LNCAP (cell line): ENCODE data around the gene SH3BP4.

Experiments used
- TF ChIP-seq, protein P1 (sequence below): fragments of 450-650 bp; IDR thresholded peaks from 2 replicates; pipeline ENCODE4 v1.5.1; 2017; ENCODE audit warnings: mild to moderate bottlenecking

SH3BP4 gene

DNA sequence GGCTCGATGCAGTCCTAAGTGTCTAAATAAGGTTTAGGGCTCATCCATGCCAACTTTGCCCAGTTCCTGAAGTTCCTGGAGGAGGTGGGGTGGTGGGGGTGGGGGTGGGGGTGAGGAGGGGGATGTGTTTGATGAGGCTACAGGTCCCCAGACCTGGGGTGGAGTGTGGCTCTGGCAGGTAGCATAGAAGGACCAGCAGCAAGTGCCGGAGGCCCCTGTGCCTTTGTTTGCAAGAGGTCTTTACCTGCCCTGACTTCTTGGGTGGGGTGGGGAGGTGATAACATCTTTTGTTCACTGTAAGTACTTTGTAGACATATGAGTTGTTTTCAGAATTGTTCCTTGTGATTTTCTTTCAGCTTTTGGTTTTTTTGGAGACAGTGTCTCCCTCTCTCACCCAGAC is 10.0 kb downstream of the SH3BP4 start:
- TF ChIP-seq, protein P1, sequence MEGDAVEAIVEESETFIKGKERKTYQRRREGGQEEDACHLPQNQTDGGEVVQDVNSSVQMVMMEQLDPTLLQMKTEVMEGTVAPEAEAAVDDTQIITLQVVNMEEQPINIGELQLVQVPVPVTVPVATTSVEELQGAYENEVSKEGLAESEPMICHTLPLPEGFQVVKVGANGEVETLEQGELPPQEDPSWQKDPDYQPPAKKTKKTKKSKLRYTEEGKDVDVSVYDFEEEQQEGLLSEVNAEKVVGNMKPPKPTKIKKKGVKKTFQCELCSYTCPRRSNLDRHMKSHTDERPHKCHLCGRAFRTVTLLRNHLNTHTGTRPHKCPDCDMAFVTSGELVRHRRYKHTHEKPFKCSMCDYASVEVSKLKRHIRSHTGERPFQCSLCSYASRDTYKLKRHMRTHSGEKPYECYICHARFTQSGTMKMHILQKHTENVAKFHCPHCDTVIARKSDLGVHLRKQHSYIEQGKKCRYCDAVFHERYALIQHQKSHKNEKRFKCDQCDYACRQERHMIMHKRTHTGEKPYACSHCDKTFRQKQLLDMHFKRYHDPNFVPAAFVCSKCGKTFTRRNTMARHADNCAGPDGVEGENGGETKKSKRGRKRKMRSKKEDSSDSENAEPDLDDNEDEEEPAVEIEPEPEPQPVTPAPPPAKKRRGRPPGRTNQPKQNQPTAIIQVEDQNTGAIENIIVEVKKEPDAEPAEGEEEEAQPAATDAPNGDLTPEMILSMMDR = no peak

DNA sequence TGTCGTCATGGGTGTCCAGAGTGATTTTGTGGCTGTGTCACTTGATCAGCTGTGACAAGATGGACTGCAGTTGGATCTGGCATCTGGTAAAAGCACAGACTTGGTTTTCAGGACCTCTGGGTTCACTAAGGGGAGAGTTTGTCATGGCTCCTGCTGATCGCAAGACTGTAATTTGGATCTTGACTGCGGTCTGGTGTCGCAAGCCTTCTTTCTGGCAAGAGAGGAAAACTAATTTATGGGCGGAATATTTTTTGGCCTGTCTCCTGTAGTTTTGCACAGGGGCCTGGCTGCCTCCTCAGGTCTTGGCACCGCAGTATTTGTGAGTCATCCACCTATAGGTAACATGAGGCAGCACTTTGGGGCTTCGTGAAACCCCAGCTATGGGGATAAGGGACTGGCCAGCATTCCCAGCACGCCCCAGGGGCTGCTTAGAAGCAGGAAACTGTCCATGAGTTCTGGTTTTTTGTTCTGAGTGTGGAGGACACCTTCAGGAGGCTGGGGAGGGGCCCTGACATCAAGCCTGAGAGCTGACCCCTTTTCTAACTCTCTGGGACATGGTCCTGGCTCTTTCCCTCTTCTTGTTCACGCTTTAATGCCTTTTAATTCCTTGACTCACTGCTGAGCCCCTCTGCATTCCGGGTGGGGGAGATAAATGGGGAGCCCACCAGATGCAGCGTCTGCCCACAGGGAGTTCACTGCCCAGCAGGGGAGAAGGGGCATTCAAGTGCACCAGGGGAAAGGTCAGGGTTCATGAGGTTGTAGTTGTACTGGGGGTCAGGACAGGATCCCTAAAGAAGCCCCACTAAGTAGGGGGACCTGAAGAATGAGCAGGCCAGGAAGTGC is 12.2 kb downstream of the SH3BP4 start:
- TF ChIP-seq, protein P1 = no peak

DNA sequence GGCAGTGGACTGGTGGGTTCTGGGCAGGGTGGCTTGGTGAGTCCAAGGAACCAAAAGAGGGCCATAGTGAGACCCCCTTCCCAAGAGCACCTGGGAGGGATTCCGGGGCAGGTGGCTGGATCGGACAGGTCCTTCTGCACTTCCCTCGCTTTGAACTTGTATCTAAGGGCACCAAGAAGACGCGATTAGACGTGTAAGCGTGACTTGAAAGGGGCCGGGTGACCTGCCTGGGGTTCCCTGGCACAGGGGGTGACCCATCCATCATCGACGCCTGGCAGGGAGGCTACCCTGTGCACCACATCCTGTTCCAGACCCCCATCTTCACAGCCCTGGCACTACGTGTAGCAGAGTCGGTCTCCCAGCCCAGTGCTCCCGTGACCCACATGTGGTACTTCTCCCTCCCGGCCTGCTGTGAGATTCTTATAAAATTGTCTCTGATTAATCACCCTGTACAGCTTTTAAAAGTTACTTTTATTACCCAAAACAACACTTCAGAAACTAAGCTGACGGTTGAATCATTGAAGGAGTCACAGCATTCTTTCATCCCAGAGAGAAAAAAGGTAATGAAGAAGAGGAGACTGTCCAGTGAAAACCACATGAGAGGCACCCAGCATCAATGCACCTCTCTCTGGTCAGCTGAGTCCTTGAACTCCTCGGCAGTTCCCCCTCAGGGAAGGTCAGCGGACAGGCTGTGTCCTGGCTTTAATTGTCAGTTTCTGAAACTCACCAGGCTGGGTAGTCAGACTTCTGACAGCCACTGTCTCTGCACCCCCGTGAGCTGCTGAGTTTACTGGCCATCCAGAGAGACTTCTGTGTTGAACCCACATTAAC is 13.0 kb downstream of the SH3BP4 start:
- TF ChIP-seq, protein P1 = no peak

DNA sequence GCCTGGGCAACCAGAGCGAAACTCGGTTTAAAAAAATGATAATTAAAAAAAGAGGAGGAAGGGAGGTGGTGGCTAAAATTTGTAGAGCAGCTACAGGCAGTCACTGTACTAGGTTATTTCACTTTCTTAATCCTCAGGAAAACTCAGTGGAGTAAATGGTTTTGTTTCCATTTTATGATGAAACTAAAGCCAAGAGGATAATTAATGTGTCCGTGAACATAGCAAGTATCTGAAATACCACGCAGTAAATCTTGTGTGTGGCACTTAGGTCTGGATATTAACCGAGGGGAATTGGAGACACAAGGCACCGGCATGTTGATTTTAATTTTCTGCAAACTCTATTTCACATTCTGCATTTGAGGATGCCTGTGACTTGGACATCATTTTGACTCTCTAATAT is 14.5 kb downstream of the SH3BP4 start:
- TF ChIP-seq, protein P1 = no peak

DNA sequence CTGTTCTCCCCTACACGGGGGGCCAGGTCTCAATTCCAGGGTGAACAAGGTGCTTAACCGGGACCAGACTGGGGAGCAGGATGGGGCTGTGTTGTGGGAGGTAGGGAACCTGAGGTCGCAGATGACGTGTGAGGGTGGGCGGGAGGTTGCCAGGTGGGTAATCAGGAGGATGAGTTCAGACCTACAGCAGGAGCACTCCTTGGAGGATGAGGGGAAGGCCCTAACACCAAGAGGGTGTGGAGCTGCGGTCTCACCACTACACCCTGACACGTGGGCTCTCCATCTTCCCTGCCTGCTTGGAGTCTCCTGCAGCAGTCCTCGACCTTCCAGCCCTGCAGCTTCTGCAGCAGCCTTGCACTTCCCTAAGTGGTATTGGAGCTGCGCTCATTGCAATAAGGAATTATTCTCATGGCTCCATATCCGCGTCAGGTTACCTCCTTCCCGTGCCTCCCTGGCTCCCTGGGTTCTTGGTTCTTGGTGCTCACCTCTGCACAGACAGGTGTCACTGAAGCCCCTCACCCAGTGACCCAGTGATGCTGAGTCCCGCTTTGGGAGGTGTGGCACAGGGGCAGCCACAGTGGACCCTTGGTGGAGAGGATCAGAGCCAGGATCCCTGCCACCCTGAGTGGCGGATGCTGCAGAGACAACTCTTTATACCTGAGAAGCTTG is 15.5 kb downstream of the SH3BP4 start:
- TF ChIP-seq, protein P1 = no peak

DNA sequence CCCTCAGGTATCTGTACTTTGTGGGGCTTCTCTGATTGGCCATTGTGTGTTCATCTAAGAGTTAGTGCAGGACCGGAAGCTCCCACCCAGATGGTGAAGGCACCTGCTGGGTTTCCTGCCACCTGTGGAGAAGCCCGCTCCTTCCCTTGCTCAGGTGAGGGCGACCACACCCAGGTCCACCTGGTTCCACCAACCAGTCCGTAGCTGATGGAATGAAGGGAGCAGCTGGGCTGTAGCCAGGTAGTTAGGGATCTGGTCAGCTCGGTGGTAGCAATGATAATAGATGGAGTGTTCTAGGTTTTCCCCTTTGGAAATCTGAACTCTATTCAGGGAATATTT is 16.0 kb downstream of the SH3BP4 start:
- TF ChIP-seq, protein P1 = no peak

DNA sequence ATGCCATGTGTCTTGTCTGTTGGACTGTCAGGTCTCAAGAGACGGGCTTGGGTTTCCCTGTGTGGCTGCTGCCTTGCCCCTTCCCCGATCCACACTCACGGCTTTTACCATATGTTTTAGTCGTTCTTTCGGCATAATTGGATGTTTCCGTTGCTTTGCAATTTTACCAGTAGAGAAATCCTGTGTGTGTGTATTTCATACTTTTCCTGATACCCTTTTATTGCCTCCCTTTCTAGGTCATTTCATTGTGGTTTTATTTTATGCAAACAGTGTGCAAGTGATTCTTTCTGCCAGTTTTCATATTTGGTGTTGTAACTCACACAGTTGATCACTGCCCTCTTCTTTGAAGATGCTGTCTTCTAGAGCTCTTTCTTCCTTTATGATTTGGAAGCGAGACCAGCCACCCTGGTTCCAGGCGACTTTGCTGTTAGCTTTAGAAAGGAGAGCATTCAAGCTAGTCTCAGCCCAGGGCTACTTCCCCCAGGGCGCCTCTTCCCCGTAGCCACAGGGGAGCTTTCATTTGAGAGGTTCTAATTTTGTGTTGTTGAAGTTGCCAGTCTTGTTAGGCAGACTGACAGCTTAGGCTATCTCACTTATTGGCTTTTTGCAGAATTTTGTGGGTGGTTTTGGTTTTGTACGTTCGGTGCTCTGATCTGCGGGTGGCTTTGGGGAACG is 17.0 kb downstream of the SH3BP4 start:
- TF ChIP-seq, protein P1 = no peak
